ENCODE measurements around the gene ATP1B2.

Gene ATP1B2

DNA sequence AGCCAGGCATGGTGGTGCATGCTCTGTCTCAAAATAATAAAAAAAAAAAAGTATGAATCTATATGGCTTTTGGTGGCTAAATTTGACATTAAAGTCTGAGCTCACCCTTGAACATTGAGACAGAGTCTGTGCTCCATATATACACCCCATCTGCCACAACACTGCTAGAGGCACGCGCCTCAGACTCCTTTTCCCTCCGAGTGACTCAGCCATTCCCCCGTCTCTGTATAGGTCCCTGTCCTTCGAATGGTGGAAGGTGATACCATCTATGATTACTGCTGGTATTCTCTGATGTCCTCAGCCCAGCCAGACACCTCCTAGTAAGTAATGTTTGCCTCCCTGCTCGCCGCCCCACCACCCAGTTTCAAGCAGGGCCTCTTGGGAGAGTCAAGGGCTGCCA is 49.8 kb downstream of the ATP1B2 start:
- H3K27me3 ChIP-seq (ENCODE audit: control insufficient read depth, insufficient read depth, low read length) = no peaks in the 10 kb centered on the region
- no peak for DNase-seq (ENCODE audit: low read depth, low spot score)

DNA sequence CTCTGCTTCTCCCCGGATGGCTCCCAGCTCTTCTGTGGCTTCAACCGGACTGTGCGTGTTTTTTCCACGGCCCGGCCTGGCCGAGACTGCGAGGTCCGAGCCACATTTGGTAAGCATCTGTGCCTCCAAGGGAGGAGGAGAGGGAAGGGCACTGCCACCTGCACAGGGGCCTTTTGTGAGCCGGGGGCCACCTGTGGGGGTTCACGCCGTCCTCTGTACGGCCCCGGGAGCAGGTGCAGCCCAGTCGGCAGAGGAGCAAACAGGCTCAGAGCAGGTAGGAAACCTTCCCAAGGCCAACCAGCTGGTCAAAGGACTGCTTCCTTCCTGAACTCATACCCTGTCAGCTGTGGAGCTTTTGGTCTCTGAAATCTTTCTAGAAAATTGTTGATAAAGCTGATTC is 51.0 kb downstream of the ATP1B2 start:
- peaks cover 8% of the 10 kb centered on the region for H3K4me1 ChIP-seq (ENCODE audit: control insufficient read depth, insufficient read depth, low read length)
- WGBS (ENCODE audit: insufficient coverage, insufficient read length) = no CpG with 5 or more reads among the region's 14 CpGs
- H3K27ac ChIP-seq (ENCODE audit: low read length) = no peak overlapping the region
- H3K36me3 ChIP-seq (ENCODE audit: control insufficient read depth, insufficient read depth, low read length) = no peaks in the 10 kb centered on the region; the same call in 1 of the 2 replicates
- H3K27me3 ChIP-seq (ENCODE audit: control insufficient read depth, insufficient read depth, low read length) = no peaks in the 10 kb centered on the region
- no peak for DNase-seq (ENCODE audit: low read depth, low spot score)
- H3K9me3 ChIP-seq (ENCODE audit: control insufficient read depth, insufficient read depth, low read length) = no peaks in the 10 kb centered on the region
- H3K4me3 ChIP-seq (ENCODE audit: low read length) = no peak overlapping the region

More for the DNA sequence above, 49.8 kb downstream of the ATP1B2 start:
- WGBS (ENCODE audit: insufficient coverage, insufficient read length) = no CpG with 5 or more reads among the region's 7 CpGs
- no peaks in the 10 kb centered on the region for H3K9me3 ChIP-seq (ENCODE audit: control insufficient read depth, insufficient read depth, low read length)
- no peaks in the 10 kb centered on the region; the same call in 1 of the 2 replicates for H3K36me3 ChIP-seq (ENCODE audit: control insufficient read depth, insufficient read depth, low read length)
- H3K4me3 ChIP-seq (ENCODE audit: low read length) = no peak overlapping the region
- H3K4me1 ChIP-seq (ENCODE audit: control insufficient read depth, insufficient read depth, low read length) = peaks cover 6% of the 10 kb centered on the region
- H3K27ac ChIP-seq (ENCODE audit: low read length) = no peak overlapping the region

DNA sequence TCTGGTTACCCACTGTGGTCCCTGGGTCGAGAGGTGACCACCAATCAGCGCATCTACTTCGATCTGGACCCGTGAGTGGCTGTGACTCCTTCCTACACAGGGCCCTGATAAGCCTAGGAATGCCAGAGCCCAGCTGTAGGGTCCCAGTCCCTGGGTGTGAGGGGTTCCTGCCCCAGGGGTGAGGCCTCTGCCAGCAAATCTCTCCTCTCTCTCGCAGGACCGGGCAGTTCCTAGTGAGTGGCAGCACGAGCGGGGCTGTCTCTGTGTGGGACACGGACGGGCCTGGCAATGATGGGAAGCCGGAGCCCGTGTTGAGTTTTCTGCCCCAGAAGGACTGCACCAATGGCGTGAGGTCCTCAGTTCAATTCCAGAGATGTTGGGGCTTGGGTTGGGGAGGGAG is 52.0 kb downstream of the ATP1B2 start:
- WGBS (ENCODE audit: insufficient coverage, insufficient read length) = no CpG with 5 or more reads among the region's 13 CpGs
- DNase-seq (ENCODE audit: low read depth, low spot score) = no peak
- Histone ChIP-seq H3K4me1 (ENCODE audit: control insufficient read depth, insufficient read depth, low read length) (peaks cover 8% of the 10 kb centered on the region), H3K27me3 (ENCODE audit: control insufficient read depth, insufficient read depth, low read length) (no peaks in the 10 kb centered on the region), H3K9me3 (ENCODE audit: control insufficient read depth, insufficient read depth, low read length) (no peaks in the 10 kb centered on the region), H3K36me3 (ENCODE audit: control insufficient read depth, insufficient read depth, low read length) (no peaks in the 10 kb centered on the region; the same call in 1 of the 2 replicates), H3K4me3 (ENCODE audit: low read length) (no peak overlapping the region), H3K27ac (ENCODE audit: low read length) (no peak overlapping the region)

DNA sequence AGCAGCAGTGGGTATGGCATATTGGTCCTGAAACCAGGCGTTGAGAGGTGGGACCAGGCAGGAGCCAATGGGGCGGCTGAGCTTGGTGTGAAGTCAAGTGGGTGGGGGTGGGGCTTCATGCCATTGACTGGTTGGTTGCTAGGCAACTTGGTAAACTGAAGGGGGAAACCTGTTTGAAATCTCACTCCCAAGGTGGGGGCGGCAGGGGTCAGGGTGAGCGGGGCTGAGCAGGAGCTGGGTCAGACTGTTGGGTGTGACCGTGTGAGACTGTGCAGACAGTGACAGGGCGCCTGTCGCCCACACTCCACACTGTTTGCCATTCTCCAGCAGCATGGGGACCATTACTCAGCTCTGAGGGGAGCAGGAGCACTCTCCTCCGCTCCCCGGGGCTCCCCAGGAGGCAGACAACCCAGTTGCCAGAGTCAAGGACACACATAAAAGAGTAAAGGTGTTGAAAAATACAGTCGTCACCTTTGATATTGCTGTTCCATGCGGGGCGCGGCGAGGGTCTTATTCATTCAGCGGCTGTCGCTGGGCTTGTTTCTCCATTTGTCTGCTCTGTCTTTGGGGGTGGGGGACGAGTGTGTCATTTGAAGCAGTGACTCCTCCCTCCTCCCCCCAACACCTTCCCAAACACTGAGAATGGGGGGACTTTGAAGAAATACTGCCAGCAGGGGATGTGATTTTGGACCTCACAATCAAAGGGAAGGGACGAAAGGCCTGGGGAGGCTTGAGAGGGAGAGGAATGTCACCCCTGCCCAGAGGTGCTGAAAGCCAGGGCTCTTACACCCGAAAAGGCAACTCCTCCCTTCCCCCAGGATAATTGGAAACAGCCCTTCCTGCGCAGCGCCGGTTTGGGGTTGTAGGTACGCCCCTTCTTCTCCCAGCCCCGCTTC is 53.1 kb downstream of the ATP1B2 start:
- no CpG with 5 or more reads among the region's 24 CpGs for WGBS (ENCODE audit: insufficient coverage, insufficient read length)
- Histone ChIP-seq H3K4me3 (ENCODE audit: low read length) (peak overlapping the region; percentile 13; the same call in 1 of the 2 replicates), H3K27ac (ENCODE audit: low read length) (no peak overlapping the region), H3K4me1 (ENCODE audit: control insufficient read depth, insufficient read depth, low read length) (peaks cover 8% of the 10 kb centered on the region), H3K9me3 (ENCODE audit: control insufficient read depth, insufficient read depth, low read length) (no peaks in the 10 kb centered on the region), H3K27me3 (ENCODE audit: control insufficient read depth, insufficient read depth, low read length) (no peaks in the 10 kb centered on the region), H3K36me3 (ENCODE audit: control insufficient read depth, insufficient read depth, low read length) (no peaks in the 10 kb centered on the region; the same call in 1 of the 2 replicates)
- no peak for DNase-seq (ENCODE audit: low read depth, low spot score)

DNA sequence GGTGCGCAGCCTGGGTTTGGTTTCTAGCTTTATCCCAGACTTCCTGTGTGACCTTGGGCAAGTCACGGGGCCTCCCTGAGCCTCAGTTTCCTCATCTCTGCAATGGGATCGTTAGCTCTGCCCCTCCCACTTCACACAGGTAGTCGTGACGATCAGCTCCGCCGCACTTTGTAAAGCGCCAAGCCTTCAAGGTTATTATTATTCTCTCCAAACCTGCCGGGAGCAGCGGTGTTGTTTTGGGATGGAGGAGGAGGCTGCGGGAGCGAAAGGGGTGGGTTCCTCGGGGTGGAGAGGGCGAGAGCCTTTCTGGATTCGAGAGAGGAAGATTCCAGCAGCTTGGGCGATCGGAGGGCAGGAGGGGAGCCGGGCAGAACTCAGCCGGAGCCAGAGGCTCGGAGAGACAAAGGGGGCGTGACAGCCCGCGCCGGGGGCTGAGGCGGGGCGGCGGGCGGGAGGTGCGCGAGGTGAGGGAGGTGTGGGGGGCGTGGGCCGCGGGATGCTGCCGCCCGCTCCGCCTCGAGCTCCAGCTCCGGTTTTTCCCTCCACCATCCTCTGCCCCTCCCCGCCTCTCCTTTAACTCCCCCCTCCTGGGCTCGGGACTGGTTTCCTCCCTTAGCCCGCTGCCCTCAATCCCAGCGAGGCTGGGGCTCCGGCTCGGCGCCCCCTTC is 54.0 kb downstream of the ATP1B2 start, which contains the start of gene EFNB3:
Gene EFNB3, plus strand, starts transcription at position 602 of the 668 bp plus-strand sequence. CDS start 397 bp downstream, outside the sequence.
- Histone ChIP-seq H3K27me3 (ENCODE audit: control insufficient read depth, insufficient read depth, low read length) (no peaks in the 10 kb centered on the region), H3K27ac (ENCODE audit: low read length) (no peak within 1 kb of the TSS), H3K4me3 (ENCODE audit: low read length) (peak within 1 kb of the TSS; percentile 64), H3K4me1 (ENCODE audit: control insufficient read depth, insufficient read depth, low read length) (peaks cover 8% of the 10 kb centered on the region), H3K36me3 (ENCODE audit: control insufficient read depth, insufficient read depth, low read length) (no peaks in the 10 kb centered on the region; the same call in 1 of the 2 replicates), H3K9me3 (ENCODE audit: control insufficient read depth, insufficient read depth, low read length) (no peaks in the 10 kb centered on the region)
- WGBS (ENCODE audit: insufficient coverage, insufficient read length) = no CpG with 5 or more reads among the region's 45 CpGs
- no peak for DNase-seq (ENCODE audit: low read depth, low spot score)

DNA sequence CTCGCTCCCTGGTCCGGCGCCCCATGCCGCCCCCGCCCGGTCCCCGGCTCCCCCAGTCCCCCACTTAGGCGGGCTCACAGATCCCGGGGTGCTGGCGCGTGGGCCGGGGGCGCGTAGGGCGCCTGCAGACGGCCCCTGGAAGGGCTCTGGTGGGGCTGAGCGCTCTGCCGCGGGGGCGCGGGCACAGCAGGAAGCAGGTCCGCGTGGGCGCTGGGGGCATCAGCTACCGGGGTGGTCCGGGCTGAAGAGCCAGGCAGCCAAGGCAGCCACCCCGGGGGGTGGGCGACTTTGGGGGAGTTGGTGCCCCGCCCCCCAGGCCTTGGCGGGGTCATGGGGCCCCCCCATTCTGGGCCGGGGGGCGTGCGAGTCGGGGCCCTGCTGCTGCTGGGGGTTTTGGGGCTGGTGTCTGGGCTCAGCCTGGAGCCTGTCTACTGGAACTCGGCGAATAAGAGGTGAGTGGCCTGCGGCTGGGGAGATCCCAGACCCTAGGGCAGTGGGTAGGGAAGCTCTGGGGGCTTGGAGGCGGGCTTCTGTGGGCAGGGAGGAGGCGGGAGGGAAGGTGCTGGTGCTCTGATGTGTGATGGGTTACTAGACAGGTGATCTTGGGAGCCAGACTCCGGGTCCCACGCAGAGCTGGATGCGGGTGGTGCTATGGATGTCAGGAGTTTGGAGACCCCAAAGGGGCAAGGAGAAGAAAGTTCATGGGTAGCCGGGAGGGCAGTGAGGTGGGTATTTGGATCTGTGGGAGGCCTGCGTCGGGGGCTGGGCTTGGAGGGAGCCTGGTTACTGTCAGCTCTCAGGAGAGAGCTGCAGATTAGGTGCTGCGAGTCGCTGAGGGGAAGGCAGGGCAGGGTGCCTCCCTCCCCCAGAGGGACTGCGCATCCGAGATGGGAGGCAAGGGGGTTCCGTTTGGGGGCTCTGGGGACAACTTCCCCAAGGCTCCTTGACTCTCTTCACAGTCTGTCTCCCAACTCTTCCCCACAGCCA is 54.8 kb downstream of the ATP1B2 start:
- Histone ChIP-seq H3K27me3 (ENCODE audit: control insufficient read depth, insufficient read depth, low read length) (no peaks in the 10 kb centered on the region), H3K9me3 (ENCODE audit: control insufficient read depth, insufficient read depth, low read length) (no peaks in the 10 kb centered on the region), H3K4me3 (ENCODE audit: low read length) (peak overlapping the region; percentile 64), H3K36me3 (ENCODE audit: control insufficient read depth, insufficient read depth, low read length) (no peaks in the 10 kb centered on the region; the same call in 1 of the 2 replicates), H3K4me1 (ENCODE audit: control insufficient read depth, insufficient read depth, low read length) (peaks cover 8% of the 10 kb centered on the region), H3K27ac (ENCODE audit: low read length) (no peak overlapping the region)
- DNase-seq (ENCODE audit: low read depth, low spot score) = no peak
- WGBS (ENCODE audit: insufficient coverage, insufficient read length) = no CpG with 5 or more reads among the region's 50 CpGs

DNA sequence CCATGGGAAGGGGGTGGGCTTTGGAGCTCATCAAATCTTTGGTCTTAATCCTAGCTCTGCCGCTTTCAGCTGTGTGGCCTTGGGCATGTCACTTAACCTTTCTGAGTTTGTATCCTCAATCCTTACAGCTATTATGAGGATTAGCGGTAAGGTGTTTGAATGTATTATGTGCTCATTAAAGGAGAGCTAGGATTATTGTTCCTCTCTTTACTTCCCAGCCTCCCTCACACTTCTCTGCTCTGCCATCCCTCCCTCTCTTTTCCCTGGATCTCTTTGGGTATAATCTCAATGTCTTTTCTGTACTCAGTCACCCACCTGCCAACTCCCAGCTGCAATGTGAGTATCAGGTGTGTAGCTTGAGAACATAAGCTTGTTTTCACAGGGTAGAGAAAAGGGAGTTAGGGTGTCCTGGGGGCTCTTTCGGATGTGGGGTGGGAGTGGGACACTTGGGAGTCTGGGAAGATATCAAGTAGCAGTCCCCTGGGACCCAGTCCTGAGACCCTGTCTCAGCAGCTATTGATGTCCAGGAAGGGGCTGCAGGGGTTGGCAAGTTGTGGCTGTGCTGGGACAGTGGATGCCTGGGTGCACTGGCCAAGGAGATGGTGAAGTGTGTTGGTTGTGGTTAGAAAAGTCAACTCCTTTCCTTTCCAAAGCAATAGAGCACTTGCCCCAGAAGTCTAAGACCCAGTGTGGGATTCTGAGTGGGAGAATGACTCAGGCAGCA is 56.1 kb downstream of the ATP1B2 start:
- no peaks in the 10 kb centered on the region; the same call in 1 of the 2 replicates for H3K36me3 ChIP-seq (ENCODE audit: control insufficient read depth, insufficient read depth, low read length)
- no peaks in the 10 kb centered on the region for H3K27me3 ChIP-seq (ENCODE audit: control insufficient read depth, insufficient read depth, low read length)
- DNase-seq (ENCODE audit: low read depth, low spot score) = no peak
- H3K4me3 ChIP-seq (ENCODE audit: low read length) = no peak overlapping the region
- H3K4me1 ChIP-seq (ENCODE audit: control insufficient read depth, insufficient read depth, low read length) = peaks cover 8% of the 10 kb centered on the region
- no peak overlapping the region for H3K27ac ChIP-seq (ENCODE audit: low read length)
- no peaks in the 10 kb centered on the region for H3K9me3 ChIP-seq (ENCODE audit: control insufficient read depth, insufficient read depth, low read length)
- WGBS (ENCODE audit: insufficient coverage, insufficient read length) = no CpG with 5 or more reads among the region's 3 CpGs
